CD4-positive, alpha-beta T cell treated with Interleukin-6 at 100 ng/mL for 8 hours (primary cell): ENCODE results near the gene ARRB2.

Experiments used
- DNase-seq: peaks from one replicate; pipeline ENCODE4 v3.0.0-alpha.2; 2020; ENCODE audit warnings: mixed read lengths, low spot score

The ARRB2 gene

DNA sequence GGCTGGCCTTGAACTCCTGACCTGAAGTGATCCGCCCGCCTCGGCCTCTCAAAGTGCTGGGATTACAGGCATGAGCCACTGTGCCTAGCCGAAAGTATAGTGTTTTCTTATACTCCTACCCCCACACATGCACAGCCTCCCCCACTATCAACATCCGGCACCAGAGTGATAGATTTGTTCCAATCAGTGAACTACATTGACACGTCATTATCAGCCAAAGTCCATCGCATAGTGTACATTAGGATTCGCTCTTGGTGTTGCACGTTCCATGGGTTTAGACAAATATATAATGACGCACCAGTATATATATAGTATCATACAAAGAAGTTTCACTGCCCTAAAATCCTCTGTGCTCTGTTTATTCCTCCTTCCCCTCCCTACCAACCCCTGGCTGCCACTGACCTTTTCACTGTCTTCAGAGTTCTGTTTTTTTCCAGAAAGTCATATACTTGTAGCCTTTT lies 49.4 kb downstream of the ARRB2 start:
- no peak for DNase-seq

DNA sequence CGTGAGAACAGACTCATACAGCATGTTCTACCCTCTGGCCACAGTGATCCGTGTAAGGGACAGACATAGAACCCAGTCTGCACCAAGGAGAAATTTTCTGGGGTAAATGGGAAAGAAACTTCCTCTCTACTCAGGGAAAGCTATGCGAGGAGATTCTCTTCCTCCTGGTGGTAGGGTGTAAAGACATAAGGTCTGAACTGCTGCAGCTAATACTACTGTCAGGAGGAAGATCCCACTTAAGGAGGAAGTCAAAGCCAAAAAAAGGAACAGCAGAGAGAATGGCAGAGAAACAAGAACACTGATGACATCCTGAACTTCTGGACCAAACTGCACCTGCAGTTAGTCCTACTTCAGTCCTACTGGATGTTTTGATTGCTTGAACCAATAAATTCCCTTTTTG lies 54.2 kb downstream of the ARRB2 start:
- DNase-seq, result no peak

- no peak for DNase-seq
Measured at GRCh38 chr17:4766201-4766600, 55.8 kb downstream of the ARRB2 start.

DNA sequence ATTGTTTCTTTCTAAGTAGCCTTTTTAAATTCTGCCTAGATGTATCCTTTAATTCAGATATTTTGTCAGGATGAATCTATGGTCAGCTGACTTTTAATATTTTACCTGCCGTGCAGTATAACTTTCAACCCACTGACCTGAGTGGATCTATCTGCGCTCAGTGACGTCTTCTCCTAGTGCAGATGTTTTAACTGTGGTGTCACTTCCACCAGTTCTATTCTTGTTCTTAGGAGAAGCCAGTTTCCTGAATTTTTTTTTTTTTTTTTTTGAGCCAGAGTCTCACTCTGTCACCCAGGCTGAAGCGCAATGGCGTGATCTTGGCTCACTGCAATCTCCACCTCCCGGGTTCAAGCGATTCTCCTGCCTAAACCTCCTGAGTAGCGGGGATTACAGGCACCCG lies 56.3 kb downstream of the ARRB2 start:
- no peak for DNase-seq

GRCh38 chr17:4768298-4768697 lies 57.9 kb downstream of the ARRB2 start:
- DNase-seq, result no peak

DNA sequence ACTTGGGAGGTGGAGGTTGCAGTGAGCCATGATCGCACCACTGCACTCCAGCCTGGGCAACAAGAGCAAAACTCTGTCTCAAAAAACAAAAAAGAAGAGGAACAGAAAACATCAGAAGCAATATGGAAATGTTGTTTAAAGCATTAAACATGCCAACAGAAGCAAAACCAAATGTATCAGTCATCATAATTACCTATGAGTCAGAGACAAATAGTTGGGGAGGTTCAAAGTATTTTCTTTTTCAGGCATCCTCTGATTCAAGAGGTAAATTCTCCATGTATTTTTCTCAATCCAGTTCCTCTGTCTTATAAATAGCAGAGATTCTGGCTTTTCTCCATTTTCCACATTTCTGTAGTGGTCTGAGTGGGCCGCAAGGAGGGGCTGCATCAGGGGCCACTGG lies 59.2 kb downstream of the ARRB2 start:
- DNase-seq, result no peak
